Spinal cord (tissue), 10 donors: ENCODE results near the gene QRICH2. TPM values are rescaled to one million over a fixed set of nuclear protein-coding genes. Genes with fewer than 3 reads are reported as not detected.
"Not testable (repeated sequence)": the region's sequence is repeated elsewhere in the genome, so short reads cannot be mapped to it uniquely, and the experiment has no call there.

Experiments used
- DNase-seq, 6 donors: peaks; one replicate each; pipeline versions ENCODE4 v3.0.0 to v3.0.0-alpha.2; 2013 to 2015; ENCODE audit warnings: low spot score in 6 of 6, low read depth in 4 of 6
- H3K27ac ChIP-seq: one replicate; pipeline ENCODE4 v1.5.1; 2013; ENCODE audit warnings: low read depth, low read length, control low read depth
- H3K27me3 ChIP-seq: one replicate; pipeline ENCODE4 v1.6.1; 2013; ENCODE audit warnings: low read length; ENCODE audit not compliant: control insufficient read depth, insufficient read depth
- H3K36me3 ChIP-seq: one replicate; pipeline ENCODE4 v1.6.1; 2013; ENCODE audit warnings: low read length; ENCODE audit not compliant: control insufficient read depth, insufficient read depth
- H3K4me1 ChIP-seq: one replicate; pipeline ENCODE4 v1.6.1; 2013; ENCODE audit warnings: low read length; ENCODE audit not compliant: control insufficient read depth, insufficient read depth
- H3K4me3 ChIP-seq: one replicate; pipeline ENCODE4 v1.5.1; 2013; ENCODE audit warnings: low read depth, low read length, control low read depth
- H3K9me3 ChIP-seq: one replicate; pipeline ENCODE4 v1.6.1; 2013; ENCODE audit warnings: low read length; ENCODE audit not compliant: control insufficient read depth, insufficient read depth
- WGBS: methylation state at CpG from one replicate; pipeline ENCODE4 v1.1.5; 2013; ENCODE audit warnings: missing lambda C conversion rate; ENCODE audit not compliant: insufficient coverage; 5-methylcytosine and 5-hydroxymethylcytosine counted together
- polyA plus RNA-seq, 2 donors: library from polyadenylated mRNA; unstranded; fragments of 120-200 nt; gene quantifications; one replicate each; pipeline ENCODE4 v1.2.1, GENCODE V29; 2013; ENCODE audit not compliant: insufficient read length in 2 of 2
- total RNA-seq, 2 donors: library from RNA; depleted of rRNA in 1 of 2; stranded (reverse); fragments of 120-200 nt in 1 of 2; fragments of >200 nt in 1 of 2; gene quantifications; one replicate each; pipeline versions ENCODE4 v1.2.3 to v1.2.4, GENCODE V29; 2013 to 2014
- donor health status: healthy.

QRICH2 gene
- total and polyA plus RNA-seq, 4 donors, result 3.7 to 21.4 (median 11.0) TPM

DNA sequence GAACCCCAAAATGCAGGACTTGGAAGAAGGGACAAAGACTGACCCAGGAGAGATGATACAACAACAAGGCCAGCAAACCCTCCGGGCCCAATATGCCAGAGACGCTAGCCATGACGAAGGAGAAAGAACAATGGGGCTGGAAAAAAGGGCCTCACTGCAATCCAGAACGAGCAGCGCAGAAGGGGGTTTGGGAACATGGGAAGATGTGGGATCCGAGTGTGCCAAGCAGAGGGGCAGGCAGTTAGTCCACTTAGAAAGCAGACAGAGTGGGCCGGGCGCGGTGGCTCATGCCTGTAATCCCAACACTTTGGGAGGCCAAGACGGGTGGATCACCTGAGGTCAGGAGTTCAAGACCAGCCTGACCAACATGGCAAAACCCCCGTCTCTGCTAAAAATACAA, 38.9 kb upstream of the QRICH2 start:
- H3K36me3 ChIP-seq, result peaks cover 63% of the 10 kb centered on the region
- not testable (repeated sequence) for H3K4me1 ChIP-seq, DNase-seq, H3K27me3 ChIP-seq, H3K27ac ChIP-seq, H3K9me3 ChIP-seq, H3K4me3 ChIP-seq
- 92% methylated on average over 11 of the region's 11 CpGs for WGBS

DNA sequence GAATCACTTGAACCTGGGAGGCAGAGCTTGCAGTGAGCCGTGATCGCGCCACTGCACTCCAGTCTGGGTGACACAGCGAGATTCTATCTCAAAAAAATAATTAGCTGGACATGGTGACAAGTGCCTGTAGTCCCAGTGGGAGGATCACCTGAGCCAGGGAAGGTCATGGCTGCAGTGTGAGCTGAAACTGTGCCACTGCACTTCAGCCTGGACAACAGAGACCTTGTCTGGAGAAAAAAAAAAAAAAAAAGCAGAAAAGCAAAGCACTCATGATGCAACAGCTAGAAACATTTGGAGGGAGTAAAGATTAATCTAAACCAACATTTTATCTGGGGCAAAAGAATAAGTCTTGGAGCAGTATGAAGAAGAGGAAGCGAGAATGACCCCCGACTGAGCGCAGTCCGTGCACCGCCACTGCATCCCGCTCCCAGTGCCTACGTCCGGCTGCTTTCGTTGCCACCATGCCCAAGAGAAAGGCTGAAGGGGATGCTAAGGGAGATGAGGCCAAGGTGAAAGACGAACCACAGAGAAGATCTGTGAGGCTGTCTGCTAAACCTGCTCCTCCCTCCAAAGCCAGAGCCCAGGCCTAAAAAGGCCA, 37.4 kb upstream of the QRICH2 start:
- Histone ChIP-seq H3K4me3 (no peak overlapping the region), H3K27me3 (no peaks in the 10 kb centered on the region), H3K27ac (no peak overlapping the region), H3K4me1 (no peaks in the 10 kb centered on the region), H3K36me3 (peaks cover 69% of the 10 kb centered on the region), H3K9me3 (no peaks in the 10 kb centered on the region)
- no peak for DNase-seq
- 91% methylated on average over 13 of the region's 14 CpGs for WGBS

DNA sequence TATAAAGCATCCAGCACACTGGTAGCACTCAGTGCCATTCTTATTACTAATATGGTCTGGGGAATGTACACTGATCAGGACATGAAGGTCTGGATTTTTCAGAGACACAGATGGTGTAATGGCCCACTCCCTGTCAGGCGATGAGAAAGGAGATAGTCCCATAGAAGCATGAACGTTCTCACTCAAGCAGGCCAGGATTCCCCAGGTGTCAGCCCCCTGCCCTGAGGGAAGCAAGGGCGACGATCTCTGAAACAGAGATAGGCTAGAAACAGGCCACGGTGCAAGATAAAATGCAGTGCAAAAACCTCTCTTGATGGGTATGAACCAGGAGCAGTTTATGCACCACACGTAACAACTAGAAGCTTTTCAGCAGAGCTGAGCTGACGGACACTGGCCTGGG, 35.0 kb upstream of the QRICH2 start:
- no peak overlapping the region for H3K4me3 ChIP-seq
- DNase-seq, result no peak
- H3K27ac ChIP-seq, result no peak overlapping the region
- peaks cover 63% of the 10 kb centered on the region for H3K36me3 ChIP-seq
- no peaks in the 10 kb centered on the region for H3K4me1 ChIP-seq
- WGBS, result 91% methylated on average over 7 of the region's 7 CpGs
- H3K9me3 ChIP-seq, result no peaks in the 10 kb centered on the region
- no peaks in the 10 kb centered on the region for H3K27me3 ChIP-seq

DNA sequence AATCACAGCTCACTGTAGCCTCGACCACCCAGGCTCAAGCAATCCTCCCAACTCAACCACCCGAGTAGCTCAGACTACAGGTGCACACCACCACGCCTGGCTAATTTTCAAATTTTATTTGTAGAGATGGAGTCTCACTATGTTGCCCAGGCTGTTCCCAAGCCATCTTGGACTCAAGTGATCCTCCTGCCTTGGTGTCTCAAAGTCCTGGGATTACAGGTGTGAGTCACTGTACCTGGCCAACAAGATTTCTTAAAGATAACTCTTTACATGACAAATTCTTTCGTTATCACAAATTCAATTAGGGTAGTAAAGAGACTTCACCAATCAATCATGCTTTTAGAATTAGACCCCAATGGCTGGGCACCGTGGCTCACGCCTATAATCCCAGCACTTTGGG, 33.2 kb upstream of the QRICH2 start:
- WGBS, result no CpG with 5 or more reads among the region's 6 CpGs
- H3K36me3 ChIP-seq, result peaks cover 49% of the 10 kb centered on the region

DNA sequence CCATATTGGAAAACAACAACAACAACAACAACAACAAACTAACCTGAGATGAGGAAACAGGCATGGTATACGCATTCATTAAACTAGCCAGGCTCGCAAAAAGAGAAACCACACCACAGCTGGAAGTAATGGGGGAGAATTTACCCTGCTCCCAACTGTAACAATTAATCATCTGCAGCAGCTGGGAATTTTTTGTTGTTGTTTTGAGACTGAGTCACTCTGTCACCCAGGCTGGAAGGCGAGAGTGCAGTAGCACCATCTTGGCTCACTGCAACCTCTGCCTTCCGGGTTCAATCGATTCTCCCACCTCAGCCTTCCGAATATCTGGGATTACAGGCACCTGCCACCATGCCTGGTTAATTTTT, 29.3 kb upstream of the QRICH2 start:
- H3K4me1 ChIP-seq, result no peaks in the 10 kb centered on the region
- no peak overlapping the region for H3K27ac ChIP-seq
- no peak overlapping the region for H3K4me3 ChIP-seq
- WGBS, result no CpG with 5 or more reads among the region's 6 CpGs
- H3K36me3 ChIP-seq, result peaks cover 15% of the 10 kb centered on the region
- no peaks in the 10 kb centered on the region for H3K9me3 ChIP-seq
- no peak for DNase-seq
- no peaks in the 10 kb centered on the region for H3K27me3 ChIP-seq

More for the DNA sequence above, 33.2 kb upstream of the QRICH2 start:
- Histone ChIP-seq H3K27me3 (no peaks in the 10 kb centered on the region), H3K27ac (no peak overlapping the region), H3K4me3 (no peak overlapping the region), H3K9me3 (no peaks in the 10 kb centered on the region), H3K4me1 (no peaks in the 10 kb centered on the region)
- no peak for DNase-seq

DNA sequence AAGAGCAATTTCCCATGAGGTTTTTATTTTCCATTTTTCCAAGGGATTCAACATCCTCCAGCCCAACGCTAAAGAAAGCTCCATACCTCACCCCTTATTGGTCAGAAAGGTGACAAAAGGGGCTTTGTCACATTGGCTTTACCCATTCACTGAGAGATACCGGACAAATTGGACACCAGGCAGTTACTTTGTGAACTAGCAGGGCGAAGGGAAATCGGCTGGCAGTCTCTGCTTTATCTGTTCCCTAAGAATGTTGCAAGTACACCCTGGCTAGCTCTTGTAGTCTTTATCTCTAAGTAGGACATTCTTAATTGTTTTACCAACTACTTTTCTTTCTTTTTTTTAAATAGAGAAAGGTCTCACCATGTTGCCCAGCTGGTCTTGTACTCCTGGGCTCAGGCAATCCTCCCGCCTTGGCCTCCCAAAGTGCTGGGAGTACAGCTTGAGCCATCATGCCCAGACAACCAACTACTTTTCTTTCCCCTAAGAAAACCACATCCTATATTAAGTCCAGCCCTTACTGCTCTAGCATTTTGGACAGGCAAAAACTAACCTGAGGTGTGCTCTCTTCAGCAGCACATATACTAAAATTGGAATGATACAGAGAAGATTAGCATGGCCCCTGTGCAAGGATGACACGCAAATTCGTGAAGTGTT, 28.8 kb upstream of the QRICH2 start:
- Histone ChIP-seq H3K4me1 (no peaks in the 10 kb centered on the region), H3K27me3 (no peaks in the 10 kb centered on the region), H3K27ac (no peak overlapping the region), H3K4me3 (no peak overlapping the region), H3K9me3 (no peaks in the 10 kb centered on the region), H3K36me3 (peaks cover 14% of the 10 kb centered on the region)
- DNase-seq, result no peak
- 61% methylated on average over 5 of the region's 7 CpGs for WGBS

DNA sequence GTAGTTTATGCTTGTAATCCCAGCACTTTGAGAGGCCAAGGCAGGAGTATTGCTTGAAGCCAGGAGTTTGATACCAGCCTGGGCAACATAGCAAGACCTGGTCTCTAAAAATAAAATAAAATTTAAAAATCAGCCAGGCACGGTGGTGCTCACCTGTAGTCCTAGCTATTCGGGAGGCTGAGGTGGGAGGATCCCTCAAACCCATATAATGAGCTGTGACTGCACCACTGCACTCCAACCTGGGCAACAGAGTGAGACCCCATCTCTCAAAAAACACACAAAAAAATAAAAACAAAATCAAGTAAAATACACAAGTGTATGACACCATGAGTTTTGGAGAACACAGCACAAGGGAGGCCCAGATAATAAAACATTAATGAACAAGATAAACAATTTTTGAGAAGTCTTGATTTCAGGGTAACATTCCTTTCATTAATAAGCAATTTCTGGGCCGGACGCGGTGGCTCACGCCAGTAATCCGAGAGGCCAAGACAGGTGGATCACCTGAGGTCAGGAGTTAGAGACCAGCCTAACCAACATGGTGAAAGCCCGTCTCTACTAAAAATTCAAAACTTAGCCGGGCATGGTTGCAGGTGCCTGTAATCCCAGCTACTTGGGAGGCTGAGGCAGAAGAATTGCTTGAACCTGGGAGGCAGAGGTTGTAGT, 27.8 kb upstream of the QRICH2 start:
- Histone ChIP-seq H3K4me1 (no peaks in the 10 kb centered on the region), H3K27ac (no peak overlapping the region), H3K9me3 (no peaks in the 10 kb centered on the region), H3K4me3 (no peak overlapping the region), H3K36me3 (peaks cover 8% of the 10 kb centered on the region), H3K27me3 (no peaks in the 10 kb centered on the region)
- WGBS, result 97% methylated on average over 7 of the region's 9 CpGs
- DNase-seq, result no peak

DNA sequence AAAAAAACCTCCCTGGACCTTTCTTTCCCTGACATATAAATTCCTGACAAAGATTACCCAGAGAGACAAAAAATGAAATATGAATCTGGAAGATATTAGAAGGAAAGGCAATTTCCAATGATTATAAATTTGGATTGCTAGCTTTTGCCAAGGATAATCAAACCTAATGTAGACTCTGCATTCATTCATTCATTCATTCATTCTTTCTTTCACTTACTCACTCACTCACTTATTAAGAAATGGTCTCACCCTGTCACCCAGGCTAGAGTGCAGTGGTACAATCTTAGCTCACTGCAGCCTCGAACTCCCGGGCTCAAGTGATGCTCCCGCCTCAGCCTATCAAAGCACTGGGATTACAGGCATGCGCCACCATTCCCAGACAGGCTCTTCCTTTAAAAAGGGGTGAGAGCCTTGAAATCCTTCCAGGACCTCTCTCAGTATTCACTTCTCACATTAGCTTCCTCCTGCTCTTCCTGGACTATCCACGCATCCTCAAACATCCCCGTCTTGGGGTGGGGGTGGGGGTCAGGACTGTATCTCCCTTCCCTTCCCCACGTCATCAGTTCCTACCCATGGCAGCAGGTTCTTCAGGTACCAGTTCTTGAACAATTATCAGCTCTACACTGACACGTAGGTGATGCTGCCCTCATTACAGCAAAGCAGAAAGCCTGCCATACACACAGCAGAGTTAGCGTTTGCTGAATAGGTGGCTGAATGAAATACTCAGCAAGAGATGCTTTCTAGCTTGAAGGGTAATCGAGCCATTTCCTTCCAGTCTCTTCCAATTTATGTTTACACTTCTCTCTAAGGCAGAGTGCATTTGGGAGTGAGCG, 25.8 kb upstream of the QRICH2 start:
- Histone ChIP-seq H3K27me3 (no peaks in the 10 kb centered on the region), H3K9me3 (no peaks in the 10 kb centered on the region), H3K4me3 (no peak overlapping the region), H3K27ac (no peak overlapping the region), H3K4me1 (no peaks in the 10 kb centered on the region), H3K36me3 (peaks cover 13% of the 10 kb centered on the region)
- peak in 1 of 6 donors; percentile 33 for DNase-seq
- 72% methylated on average over 4 of the region's 11 CpGs for WGBS

DNA sequence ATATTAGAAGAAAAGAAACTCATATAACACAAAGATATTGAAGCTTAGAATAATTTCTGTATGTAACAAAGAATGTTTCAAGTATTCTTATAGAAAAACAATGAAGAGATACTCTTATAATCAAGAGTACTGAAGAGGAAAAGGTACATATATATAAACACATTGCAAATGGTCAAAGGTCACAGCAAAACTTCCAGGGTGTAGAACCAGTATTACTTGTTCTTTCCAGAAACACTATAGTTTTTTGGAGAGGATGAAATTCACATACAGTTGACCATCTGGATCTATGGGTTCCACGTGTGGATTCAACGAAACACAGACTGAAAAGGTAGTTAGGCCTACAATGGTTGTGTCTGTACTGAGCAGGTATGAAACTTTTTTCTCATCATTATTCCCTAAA, 23.0 kb upstream of the QRICH2 start:
- Histone ChIP-seq H3K27me3 (no peaks in the 10 kb centered on the region), H3K4me3 (no peak overlapping the region), H3K9me3 (no peaks in the 10 kb centered on the region), H3K36me3 (peaks cover 34% of the 10 kb centered on the region), H3K27ac (no peak overlapping the region), H3K4me1 (no peaks in the 10 kb centered on the region)
- WGBS, result no CpG with 5 or more reads among the region's 2 CpGs
- no peak for DNase-seq
